ENCODE data around the gene FAT3. TPM values are rescaled to one million over a fixed set of nuclear protein-coding genes. Genes with fewer than 3 reads are reported as not detected.

The FAT3 gene
- total and polyA plus RNA-seq, 2 donors (not counting 3 experiments of a cell fraction or from before 2014, with no cell fraction given): 0.08 to 1.4 TPM

- Histone ChIP-seq H2AFZ (ENCODE audit: low read depth, low read length) (no peak overlapping the region), H4K20me1 (replicated peaks; ENCODE audit: control insufficient read depth, extremely low read depth, insufficient read depth, low read length) (no peaks in the 10 kb centered on the region), H3K79me2 (ENCODE audit: control insufficient read depth, insufficient read depth, low read length) (no peaks in the 10 kb centered on the region), H3K27ac (ENCODE audit: insufficient read depth, low read depth, low read length) (no peak overlapping the region), H3K4me3 (replicated peaks in 1 of 3; ENCODE audit: insufficient read depth in 1 of 3, low read depth in 1 of 3, low read length in 3 of 3) (no peak overlapping the region), H3K4me2 (ENCODE audit: insufficient read depth, low read length) (no peak overlapping the region), H3K27me3 (ENCODE audit: control insufficient read depth in 2 of 2, insufficient read depth in 2 of 2, low read length in 2 of 2) (no peaks in the 10 kb centered on the region), H3K9me1 (replicated peaks; ENCODE audit: control insufficient read depth, extremely low read depth, insufficient read depth, low read length) (no peaks in the 10 kb centered on the region), H3K4me1 (ENCODE audit: control insufficient read depth, extremely low read depth, insufficient read depth, low read length) (no peaks in the 10 kb centered on the region), H3K9me3 (replicated peaks; ENCODE audit: control insufficient read depth, insufficient read depth, low read length) (no peaks in the 10 kb centered on the region), H3K9ac (replicated peaks; ENCODE audit: extremely low read depth, insufficient read depth, low read length) (no peak overlapping the region), H3K36me3 (ENCODE audit: control insufficient read depth in 2 of 2, extremely low read depth in 1 of 2, insufficient read depth in 2 of 2, low read length in 2 of 2) (no peaks in the 10 kb centered on the region)
- TF ChIP-seq FOS (IDR thresholded peaks at IDR 0.05; ENCODE audit: borderline replicate concordance, insufficient read depth, low read length): no peak
- TF ChIP-seq EZH2 (IDR thresholded peaks at IDR 0.05; ENCODE audit: borderline replicate concordance, low read depth, low read length, severe bottlenecking): no peak
- TF ChIP-seq JUN (IDR thresholded peaks at IDR 0.05; ENCODE audit: borderline replicate concordance, insufficient read depth, insufficient read length, low read depth): no peak
- BruUV-seq (replicated peaks): no TSS peak
- intact Hi-C loops (cut with micrococcal nuclease) (no loop called here), dilution Hi-C loops (cut with MboI; ENCODE audit: extremely low pct_ligation_motif_present, low sequenced_read_pairs) (no loop called here)
- DNase-seq (ENCODE audit: low read depth, low spot score) (no peak), FAIRE-seq (no peak)
- POLR2A ChIA-PET: no interaction called here
- CTCF ChIA-PET: no interaction called here
Observed at GRCh38 chr11:92180226-92180625, 44.4 kb upstream of the FAT3 start.

- intact Hi-C loops (cut with micrococcal nuclease) (no loop called here), dilution Hi-C loops (cut with MboI; ENCODE audit: extremely low pct_ligation_motif_present, low sequenced_read_pairs) (no loop called here)
- H3K4me2 ChIP-seq (ENCODE audit: insufficient read depth, low read length): no peak overlapping the region
- no peaks in the 10 kb centered on the region for H3K9me3 ChIP-seq (replicated peaks; ENCODE audit: control insufficient read depth, insufficient read depth, low read length)
- H4K20me1 ChIP-seq (replicated peaks; ENCODE audit: control insufficient read depth, extremely low read depth, insufficient read depth, low read length): no peaks in the 10 kb centered on the region
- FAIRE-seq (no peak), DNase-seq (ENCODE audit: low read depth, low spot score) (no peak)
- H3K27me3 ChIP-seq (ENCODE audit: control insufficient read depth in 2 of 2, insufficient read depth in 2 of 2, low read length in 2 of 2): no peaks in the 10 kb centered on the region
- H3K4me3 ChIP-seq (replicated peaks in 1 of 3; ENCODE audit: insufficient read depth in 1 of 3, low read depth in 1 of 3, low read length in 3 of 3): no peak overlapping the region
- H3K4me1 ChIP-seq (ENCODE audit: control insufficient read depth, extremely low read depth, insufficient read depth, low read length): no peaks in the 10 kb centered on the region
- no peak overlapping the region for H3K9ac ChIP-seq (replicated peaks; ENCODE audit: extremely low read depth, insufficient read depth, low read length)
- BruUV-seq (replicated peaks): no TSS peak
- no peaks in the 10 kb centered on the region for H3K36me3 ChIP-seq (ENCODE audit: control insufficient read depth in 2 of 2, extremely low read depth in 1 of 2, insufficient read depth in 2 of 2, low read length in 2 of 2)
- H3K27ac ChIP-seq (ENCODE audit: insufficient read depth, low read depth, low read length): no peak overlapping the region
- ChIA-PET POLR2A (no interaction called here), CTCF (no interaction called here)
- TF ChIP-seq GATA2 (IDR thresholded peaks at IDR 0.05; ENCODE audit: insufficient read depth, insufficient read length, low read depth, low read length) (no peak), POLR2A (IDR thresholded peaks at IDR 0.05; ENCODE audit: low read depth, low read length) (no peak), MYC (IDR thresholded peaks at IDR 0.05; ENCODE audit: low read depth, low read length) (no peak), POLR2AphosphoS5 (IDR thresholded peaks at IDR 0.05; ENCODE audit: insufficient read depth, low read depth, low read length) (no peak), MAX (IDR thresholded peaks at IDR 0.05; ENCODE audit: insufficient read depth, insufficient read length) (no peak), EZH2 (IDR thresholded peaks at IDR 0.05; ENCODE audit: borderline replicate concordance, low read depth, low read length, severe bottlenecking) (no peak), JUN (IDR thresholded peaks at IDR 0.05; ENCODE audit: borderline replicate concordance, insufficient read depth, insufficient read length, low read depth) (no peak), FOS (IDR thresholded peaks at IDR 0.05; ENCODE audit: borderline replicate concordance, insufficient read depth, low read length) (no peak), CTCF (IDR thresholded peaks at IDR 0.05; ENCODE audit: extremely low read depth in 1 of 2, insufficient read depth in 1 of 2, low read depth in 1 of 2, low read length in 2 of 2) (no peak)
- no peaks in the 10 kb centered on the region for H3K9me1 ChIP-seq (replicated peaks; ENCODE audit: control insufficient read depth, extremely low read depth, insufficient read depth, low read length)
- no peak overlapping the region for H2AFZ ChIP-seq (ENCODE audit: low read depth, low read length)
- H3K79me2 ChIP-seq (ENCODE audit: control insufficient read depth, insufficient read depth, low read length): no peaks in the 10 kb centered on the region
Observed at GRCh38 chr11:92180664-92181251, 43.9 kb upstream of the FAT3 start.

Data from endothelial cell of umbilical vein (primary cell).